Glutamatergic neuron (in vitro differentiated cells): ENCODE measurements around the gene FKBP14. TPM values are rescaled to one million over a fixed set of nuclear protein-coding genes. Genes with fewer than 3 reads are reported as not detected.
A peak's percentile ranks its signal among the peaks of the same experiment; 100 is the strongest.

Experiments used
- DNase-seq: peaks from one replicate; pipeline ENCODE4 v3.0.0; 2022
- H3K27ac Mint-ChIP-seq: one replicate; pipeline ENCODE4 v1.8.0; 2020; ENCODE audit warnings: mild to moderate bottlenecking, mixed read lengths, inconsistent platforms; ENCODE audit not compliant: unreplicated experiment
- H3K27me3 Mint-ChIP-seq: one replicate; pipeline ENCODE4 v1.8.0; 2020; ENCODE audit warnings: mild to moderate bottlenecking, moderate library complexity, mixed read lengths, inconsistent platforms; ENCODE audit not compliant: unreplicated experiment
- H3K36me3 Mint-ChIP-seq: one replicate; pipeline ENCODE4 v1.8.0; 2020; ENCODE audit warnings: mild to moderate bottlenecking, mixed read lengths, inconsistent platforms; ENCODE audit not compliant: unreplicated experiment
- H3K4me1 Mint-ChIP-seq: one replicate; pipeline ENCODE4 v1.8.0; 2020; ENCODE audit warnings: mild to moderate bottlenecking, low read depth, mixed read lengths, inconsistent platforms; ENCODE audit not compliant: unreplicated experiment
- H3K4me3 Mint-ChIP-seq: one replicate; pipeline ENCODE4 v1.8.0; 2020; ENCODE audit warnings: mild to moderate bottlenecking, mixed read lengths, inconsistent platforms; ENCODE audit not compliant: unreplicated experiment
- H3K9me3 Mint-ChIP-seq: one replicate; pipeline ENCODE4 v1.8.0; 2020; ENCODE audit warnings: mild to moderate bottlenecking, moderate library complexity, mixed read lengths, inconsistent platforms; ENCODE audit not compliant: unreplicated experiment
- CTCF ChIP-seq: fragments of 200-600 bp; sonication (generic); IDR thresholded peaks from one replicate; pipeline ENCODE4 v1.5.0; 2021; ENCODE audit not compliant: partially characterized antibody, unreplicated experiment
- total RNA-seq: library from RNA; stranded (reverse); fragmentation: NEBNext Ultra II Directional; extraction: Animal tissue kit (Norgen Biotek cat#: 25700); gene quantifications from one replicate; pipeline ENCODE4 v1.2.1, GENCODE V29; 2021; ENCODE audit not compliant: unreplicated experiment

FKBP14 gene
- total RNA-seq, 1 donor from 2014 or later, result 6.8 TPM

- Mint-ChIP-seq H3K27me3 (peaks cover 2% of the 10 kb centered on the region), H3K36me3 (no peaks in the 10 kb centered on the region), H3K9me3 (no peaks in the 10 kb centered on the region), H3K27ac (no peak overlapping the region), H3K4me1 (no peaks in the 10 kb centered on the region), H3K4me3 (no peak overlapping the region)
- TF ChIP-seq CTCF, result no peak
- no peak for DNase-seq
Observed at GRCh38 chr7:29980151-29980550, 46.4 kb downstream of the FKBP14 start.

- Mint-ChIP-seq H3K4me3 (no peak overlapping the region), H3K9me3 (no peaks in the 10 kb centered on the region), H3K27me3 (peaks cover 2% of the 10 kb centered on the region), H3K4me1 (no peaks in the 10 kb centered on the region), H3K27ac (no peak overlapping the region), H3K36me3 (no peaks in the 10 kb centered on the region)
- TF ChIP-seq CTCF, result peak; percentile 38
- DNase-seq, result peak; percentile 46
Observed at GRCh38 chr7:29977886-29978651, 48.4 kb downstream of the FKBP14 start.

GRCh38 chr7:29976673-29977415, 49.7 kb downstream of the FKBP14 start:
- DNase-seq, result no peak
- Mint-ChIP-seq H3K4me1 (peaks cover 1% of the 10 kb centered on the region), H3K27ac (no peak overlapping the region), H3K4me3 (no peak overlapping the region), H3K36me3 (no peaks in the 10 kb centered on the region), H3K27me3 (peaks cover 2% of the 10 kb centered on the region), H3K9me3 (no peaks in the 10 kb centered on the region)
- TF ChIP-seq CTCF, result no peak

GRCh38 chr7:29976266-29976665, 50.2 kb downstream of the FKBP14 start:
- TF ChIP-seq CTCF, result no peak
- Mint-ChIP-seq H3K4me1 (peaks cover 4% of the 10 kb centered on the region), H3K36me3 (no peaks in the 10 kb centered on the region), H3K27me3 (peaks cover 2% of the 10 kb centered on the region), H3K4me3 (no peak overlapping the region), H3K27ac (no peak overlapping the region), H3K9me3 (no peaks in the 10 kb centered on the region)
- no peak for DNase-seq

- Mint-ChIP-seq H3K27ac (no peak overlapping the region), H3K36me3 (no peaks in the 10 kb centered on the region), H3K27me3 (peaks cover 2% of the 10 kb centered on the region)
Observed at GRCh38 chr7:29975561-29975960, 50.9 kb downstream of the FKBP14 start.

More at GRCh38 chr7:29975561-29975960, 50.9 kb downstream of the FKBP14 start:
- no peak for DNase-seq
- Mint-ChIP-seq H3K9me3 (no peaks in the 10 kb centered on the region), H3K4me3 (no peak overlapping the region), H3K4me1 (peaks cover 5% of the 10 kb centered on the region)
- no peak for TF ChIP-seq CTCF
